ES-I3 (cell line): ENCODE results near the gene HERPUD1.

Experiments
- H3K36me3 ChIP-seq: 2 replicates; pipeline ENCODE4 v1.6.1; 2013; ENCODE audit warnings: mild to moderate bottlenecking, low read length, control low read depth, moderate library complexity; ENCODE audit not compliant: insufficient read depth
- H3K4me1 ChIP-seq: 2 replicates; pipeline ENCODE4 v1.6.1; 2013; ENCODE audit warnings: mild to moderate bottlenecking, control low read depth, low read length; ENCODE audit not compliant: insufficient read depth
- H3K9ac ChIP-seq: 2 replicates; pipeline ENCODE4 v1.6.1; 2013; ENCODE audit warnings: low read depth, mild to moderate bottlenecking, low read length, moderate library complexity
- H3K9me3 ChIP-seq: 2 replicates; pipeline ENCODE4 v1.6.1; 2013; ENCODE audit warnings: mild to moderate bottlenecking, low read length, moderate library complexity; ENCODE audit not compliant: control insufficient read depth, insufficient read depth

The HERPUD1 gene

GRCh38 chr16:56994311-56994710 lies 62.4 kb downstream of the HERPUD1 start:
- no peaks in the 10 kb centered on the region for H3K36me3 ChIP-seq
- H3K9ac ChIP-seq: no peak overlapping the region
- H3K4me1 ChIP-seq: peaks cover 10% of the 10 kb centered on the region; the same call in 1 of the 2 replicates
- no peaks in the 10 kb centered on the region for H3K9me3 ChIP-seq
